Activated CD4-positive, alpha-beta T cell treated with anti-CD3 and anti-CD28 coated beads for 1 hour (primary cell): ENCODE measurements around the gene VAV2.
A peak's percentile ranks its signal among the peaks of the same experiment; 100 is the strongest.

Experiments
- DNase-seq: peaks from one replicate; pipeline ENCODE4 v3.0.0-alpha.2; 2020

The VAV2 gene

GRCh38 chr9:133792721-133793470 is 199.2 kb downstream of the VAV2 start:
- peak; percentile 26 for DNase-seq

GRCh38 chr9:133791735-133792649 is 200.1 kb downstream of the VAV2 start:
- DNase-seq: no peak

DNA sequence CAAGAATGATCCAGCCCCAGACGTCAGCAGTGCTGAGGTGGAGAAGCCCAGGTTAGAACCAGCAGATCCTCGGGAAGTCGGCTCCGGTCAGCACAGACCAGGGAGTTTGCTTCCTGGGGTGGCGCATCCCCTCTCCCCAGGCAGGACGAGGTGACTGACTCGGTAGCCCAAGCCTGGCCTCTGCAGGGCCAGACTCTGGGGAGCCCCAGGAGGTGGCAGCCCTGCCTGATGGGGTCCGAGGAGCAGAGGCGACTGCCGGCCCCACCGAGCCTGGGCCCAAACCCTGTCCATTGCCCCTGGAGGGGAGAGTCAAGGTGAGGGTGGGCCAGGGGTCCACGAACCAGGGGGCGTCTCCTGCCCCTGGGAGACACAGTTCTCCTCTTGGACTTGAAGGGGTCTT is 201.1 kb downstream of the VAV2 start:
- no peak for DNase-seq

GRCh38 chr9:133789778-133790177 is 202.3 kb downstream of the VAV2 start:
- DNase-seq: no peak

GRCh38 chr9:133788819-133789717 is 203.1 kb downstream of the VAV2 start:
- no peak for DNase-seq

DNA sequence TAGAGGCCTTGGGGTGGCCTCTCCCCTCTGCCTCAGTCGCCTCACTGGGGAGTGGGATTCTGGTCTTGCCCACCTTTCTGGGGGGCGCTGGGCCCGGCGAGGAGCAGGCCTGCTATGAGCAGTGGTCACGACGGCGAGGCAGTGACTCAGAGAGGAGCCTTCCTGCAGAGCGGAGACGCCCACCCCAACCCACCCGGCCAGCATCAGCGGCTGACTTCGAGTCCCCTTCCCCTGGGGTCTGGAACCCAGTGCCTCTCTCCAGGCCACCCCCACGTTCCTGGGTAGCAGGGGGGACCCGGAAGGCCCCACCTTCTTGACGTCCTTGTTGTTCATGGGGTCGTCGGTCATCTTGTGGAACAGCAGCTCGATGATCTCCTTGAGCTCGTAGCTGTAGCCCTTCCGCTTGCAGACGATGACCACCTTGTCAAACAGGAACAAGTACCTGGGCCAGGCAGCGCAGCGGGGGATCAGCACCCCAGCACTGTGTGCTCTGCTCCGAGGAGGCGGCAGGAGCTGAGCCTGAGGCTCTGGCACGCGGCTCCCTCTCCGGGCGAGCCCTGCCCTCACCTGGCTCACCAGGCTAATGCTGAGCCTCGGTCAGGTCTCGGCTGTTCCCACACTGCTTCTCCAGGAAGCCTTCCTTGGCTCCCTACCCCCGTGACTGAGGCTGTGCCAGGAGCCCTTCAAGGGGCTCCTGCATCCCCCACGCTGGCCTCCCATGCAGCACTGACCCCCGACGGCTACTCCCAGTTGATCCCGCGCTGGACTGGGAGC is 203.9 kb downstream of the VAV2 start:
- DNase-seq: no peak

GRCh38 chr9:133787754-133788025 is 204.4 kb downstream of the VAV2 start:
- DNase-seq: no peak

GRCh38 chr9:133786907-133787753 is 205.0 kb downstream of the VAV2 start:
- DNase-seq: no peak

- DNase-seq: no peak
Observed at GRCh38 chr9:133786371-133786753, 205.8 kb downstream of the VAV2 start.

DNA sequence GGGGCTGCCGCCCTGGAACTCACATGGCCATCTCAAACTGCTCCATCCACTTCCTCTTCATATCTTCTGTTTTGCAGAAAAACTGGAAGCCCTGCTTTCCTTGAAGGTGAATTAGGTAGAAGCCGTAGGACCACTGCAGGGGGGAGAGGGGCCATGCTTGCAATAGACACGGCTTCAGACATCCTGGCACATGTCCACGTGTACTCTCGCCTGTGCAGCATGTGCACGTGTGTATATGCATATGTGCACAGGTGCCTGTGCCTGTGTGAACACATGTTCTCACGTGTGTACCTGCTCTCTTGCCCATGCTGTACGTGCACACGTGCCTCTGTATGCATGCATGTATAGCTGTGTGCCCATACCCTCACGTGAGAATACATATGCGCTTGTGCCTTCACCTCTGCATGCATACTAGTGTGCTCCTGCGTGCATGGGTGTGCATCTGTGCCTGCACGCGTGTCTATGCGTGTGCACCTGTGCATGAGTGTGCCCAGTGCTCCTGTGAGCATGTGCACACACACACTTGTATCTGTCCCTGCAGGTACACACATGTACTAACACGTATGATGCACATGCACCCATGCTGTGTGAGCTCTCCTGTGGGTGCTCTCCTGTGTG is 206.3 kb downstream of the VAV2 start:
- DNase-seq: no peak

GRCh38 chr9:133784731-133785561 is 207.2 kb downstream of the VAV2 start:
- no peak for DNase-seq

DNA sequence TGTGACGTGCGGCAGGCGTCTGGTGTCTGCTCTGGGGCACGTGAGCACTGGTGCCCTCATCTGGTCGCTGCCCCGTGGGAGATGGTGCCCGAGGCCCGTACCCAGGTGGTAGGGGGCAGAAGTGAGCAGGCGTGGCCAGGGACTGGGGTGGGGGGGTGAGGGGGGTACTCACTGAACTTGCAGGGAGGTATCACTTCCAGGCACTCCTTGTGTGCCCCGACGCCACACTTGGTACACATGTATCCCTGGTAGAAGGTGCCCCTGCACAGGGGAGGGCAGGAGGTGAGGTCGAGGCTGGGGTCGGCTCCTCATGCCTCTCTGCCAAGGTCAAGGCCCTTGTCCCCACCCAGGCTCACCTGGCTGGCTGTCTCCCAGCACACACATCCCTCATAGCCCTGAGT is 208.8 kb downstream of the VAV2 start:
- DNase-seq: no peak

DNA sequence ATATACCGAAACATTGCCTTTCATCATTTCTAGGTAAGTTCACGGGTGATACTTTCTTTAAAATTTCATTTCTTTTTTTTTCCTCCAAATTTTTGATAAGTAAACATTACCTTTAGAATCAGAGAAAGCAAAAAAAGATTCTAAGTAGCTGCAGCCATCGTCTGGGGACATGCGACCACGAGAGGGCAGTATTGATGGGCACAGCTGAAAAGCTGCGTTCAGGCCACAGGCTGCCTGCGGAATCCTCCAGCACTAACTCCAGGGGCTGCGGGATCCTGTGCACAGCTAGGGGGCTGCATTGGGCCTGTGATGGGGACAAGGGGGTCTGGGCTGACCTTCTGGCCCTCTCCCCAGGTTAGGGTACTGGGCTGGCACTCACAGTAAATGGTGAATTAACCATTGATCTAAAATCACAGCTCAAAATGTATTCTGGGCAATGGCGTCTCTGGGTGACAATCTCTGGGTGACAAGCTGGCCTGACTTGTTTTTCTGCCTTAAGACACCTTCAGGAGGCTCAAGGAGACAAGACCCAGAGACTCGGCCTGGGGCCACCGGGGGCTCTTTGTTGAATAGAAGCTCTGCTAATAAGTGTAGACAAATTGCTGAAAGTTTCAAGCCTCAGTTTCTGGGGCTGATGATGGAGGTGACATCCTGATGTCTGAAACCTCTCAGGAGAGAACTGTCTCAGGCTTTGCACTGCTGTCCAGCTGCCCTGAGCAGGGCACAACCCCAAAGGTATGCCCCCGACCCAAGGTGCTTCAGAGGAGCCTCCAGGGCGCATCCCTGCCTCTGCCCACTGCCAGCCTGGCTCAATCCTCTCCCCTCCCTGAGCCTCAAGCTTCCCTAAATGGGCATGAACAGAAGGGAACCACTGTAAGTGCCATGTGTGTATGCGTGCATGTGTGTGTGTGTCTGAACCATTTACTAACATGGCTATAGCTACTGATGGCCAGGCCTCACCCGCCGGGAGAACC is 209.7 kb downstream of the VAV2 start:
- DNase-seq: peak; percentile 41

- DNase-seq: no peak
Observed at GRCh38 chr9:133781828-133782135, 210.3 kb downstream of the VAV2 start.

GRCh38 chr9:133780962-133781827 is 210.9 kb downstream of the VAV2 start:
- DNase-seq: no peak

- no peak for DNase-seq
Observed at GRCh38 chr9:133780404-133780945, 211.6 kb downstream of the VAV2 start.

- no peak for DNase-seq
Observed at GRCh38 chr9:133779516-133780403, 212.4 kb downstream of the VAV2 start.
